NCI-H2081 (cell line): ENCODE results near the gene TLE1.
"Not testable (repeated sequence)": the region's sequence is repeated elsewhere in the genome, so short reads cannot be mapped to it uniquely, and the experiment has no call there.

Experiments used
- DNase-seq, 2 experiments: peaks; one replicate each; lab custom pipeline; 2025; lab: John Stamatoyannopoulos, UW

Gene TLE1

DNA sequence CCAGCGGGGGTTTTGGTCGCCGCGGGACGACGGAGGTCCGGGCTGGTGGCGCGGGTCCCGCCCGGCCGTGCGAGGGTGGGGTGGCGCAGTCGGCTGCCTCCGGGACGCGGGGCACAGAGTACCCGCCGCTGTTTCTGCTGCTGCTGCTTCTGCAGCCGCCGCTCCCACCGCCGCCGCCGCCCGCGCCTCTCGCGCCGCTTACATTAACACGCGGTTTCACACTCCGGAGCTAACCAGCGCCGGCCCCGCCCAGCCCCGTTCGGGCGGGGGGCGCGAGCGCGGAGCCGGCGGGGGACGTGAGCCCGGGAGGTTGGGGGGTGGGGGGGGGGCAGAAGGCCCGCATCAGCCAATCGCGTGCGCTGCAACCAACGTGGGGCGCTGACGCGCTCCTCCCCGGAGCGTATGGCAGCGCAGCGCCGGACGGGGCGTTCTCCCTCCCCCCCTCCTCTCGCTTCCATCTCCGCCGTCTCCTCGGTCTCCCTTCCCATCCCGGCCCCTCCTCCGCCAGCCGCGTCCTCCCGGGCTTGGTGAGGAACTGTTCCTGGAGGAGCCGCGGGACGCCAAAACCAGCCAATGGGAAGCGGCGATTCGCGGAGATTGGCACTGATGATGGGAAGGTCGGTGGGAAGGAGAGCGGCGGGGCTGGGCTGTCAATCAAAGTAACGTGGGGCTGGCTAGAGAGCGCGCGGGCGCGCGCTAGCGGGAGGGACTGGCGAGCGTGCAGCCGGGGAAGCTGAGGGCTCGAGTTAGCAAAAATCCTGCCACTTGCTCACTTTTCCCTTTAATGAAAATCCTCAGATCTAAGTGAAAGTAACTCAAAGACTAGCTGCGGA is at the start of gene TLE1:
TSS of gene TLE1 (minus strand) at position 205 of the 833 bp plus-strand sequence. CDS start 1,307 bp downstream, outside the sequence.
- peak; percentile 99 for DNase-seq

DNA sequence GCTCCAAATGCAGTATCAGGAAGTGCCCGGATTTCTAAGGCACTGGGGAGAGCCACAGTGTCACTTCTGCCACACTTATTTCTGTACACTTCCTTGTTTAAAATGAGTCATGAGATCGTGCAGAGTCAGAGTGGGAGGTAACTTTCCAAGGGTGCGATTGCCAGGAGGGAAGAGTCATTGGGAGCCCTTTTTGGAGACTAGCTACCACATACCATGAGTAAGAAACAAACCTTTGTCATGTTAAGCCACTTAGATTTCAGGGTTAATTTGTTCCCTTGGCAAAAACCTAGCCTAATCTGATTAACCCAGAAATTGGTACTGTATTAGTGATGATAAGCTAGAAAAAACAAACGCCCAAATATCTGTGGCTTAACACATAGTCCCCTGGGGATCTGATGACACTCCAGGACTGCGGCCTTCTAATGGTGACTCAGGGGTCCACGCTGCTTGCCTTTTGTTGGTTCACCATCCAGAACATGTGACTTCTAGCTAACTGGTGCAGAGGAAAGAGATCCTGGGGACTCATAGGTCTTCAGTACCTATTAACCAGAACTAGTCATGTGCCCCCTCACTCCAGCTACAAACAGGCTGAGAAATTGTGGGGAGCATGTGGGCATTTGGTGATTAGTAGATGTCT is 48.6 kb upstream of the TLE1 start:
- DNase-seq = no peak

DNA sequence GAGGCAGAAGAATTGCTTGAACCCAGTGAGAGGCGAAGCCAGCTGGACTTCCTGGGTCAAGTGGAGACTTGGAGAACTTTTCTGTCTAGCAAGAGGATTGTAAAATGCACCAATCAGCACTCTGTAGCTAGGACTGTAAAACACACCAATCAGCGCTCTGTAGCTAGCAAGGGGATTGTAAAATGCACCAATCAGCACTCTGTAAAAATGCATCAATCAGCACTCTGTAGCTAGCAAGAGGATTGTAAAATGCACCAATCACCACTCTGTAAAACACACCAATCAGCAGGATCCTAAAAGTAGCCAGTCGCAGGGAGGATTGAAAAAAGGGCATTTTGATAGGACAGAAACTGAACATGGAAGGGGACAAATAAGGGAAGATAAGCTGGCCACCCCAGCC is 41.2 kb upstream of the TLE1 start:
- not testable (repeated sequence) for DNase-seq

DNA sequence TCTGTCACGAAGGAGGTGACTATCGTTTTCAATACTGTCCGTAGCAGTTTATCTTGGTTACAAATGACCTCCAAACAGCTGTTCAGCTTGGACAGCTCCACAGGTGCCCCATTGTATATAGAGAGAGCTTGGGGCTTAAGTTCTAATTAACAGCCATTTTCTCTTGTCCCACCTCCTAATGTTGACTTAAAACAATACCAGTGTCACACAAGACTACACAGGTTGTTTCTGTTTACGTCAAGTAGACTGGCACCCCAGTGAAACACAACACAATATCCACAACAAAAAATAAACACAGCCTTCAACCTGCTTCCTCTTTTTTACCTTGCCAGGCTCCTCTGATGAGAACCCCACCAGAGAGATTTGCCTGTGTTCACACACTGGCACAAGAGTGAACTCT is 39.8 kb upstream of the TLE1 start:
- DNase-seq = peak; percentile 6 to 59

DNA sequence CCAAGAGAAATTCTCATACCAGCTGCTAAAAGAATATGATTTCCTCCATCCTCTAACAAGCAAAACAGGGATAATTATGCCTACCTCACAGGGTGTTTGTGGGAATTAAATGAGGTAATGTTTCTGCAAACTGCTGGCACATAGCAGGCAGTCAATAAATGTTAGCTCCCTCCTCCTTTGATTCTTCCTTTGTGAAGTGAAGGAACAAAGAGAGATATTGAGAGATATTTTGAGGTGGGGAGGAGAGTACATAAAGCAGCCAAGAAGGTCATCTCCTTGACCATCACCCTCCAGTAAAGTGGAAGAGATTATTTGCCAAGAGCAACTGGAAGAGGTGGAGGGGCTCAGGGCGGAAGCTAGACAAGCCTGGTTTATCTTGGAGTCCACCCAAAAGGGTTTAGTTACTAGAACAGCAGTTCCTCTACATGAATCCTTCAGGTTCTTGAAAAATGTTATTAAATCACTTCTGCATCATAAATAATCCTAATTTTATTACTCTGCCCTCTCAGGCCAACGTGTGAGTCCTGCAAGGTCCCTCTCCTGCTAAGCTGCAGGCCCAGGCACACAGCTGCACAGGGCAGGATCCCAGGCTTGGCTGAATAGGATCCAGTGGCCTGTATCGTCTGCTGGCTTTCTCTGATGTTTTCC is 35.0 kb upstream of the TLE1 start:
- no peak for DNase-seq

DNA sequence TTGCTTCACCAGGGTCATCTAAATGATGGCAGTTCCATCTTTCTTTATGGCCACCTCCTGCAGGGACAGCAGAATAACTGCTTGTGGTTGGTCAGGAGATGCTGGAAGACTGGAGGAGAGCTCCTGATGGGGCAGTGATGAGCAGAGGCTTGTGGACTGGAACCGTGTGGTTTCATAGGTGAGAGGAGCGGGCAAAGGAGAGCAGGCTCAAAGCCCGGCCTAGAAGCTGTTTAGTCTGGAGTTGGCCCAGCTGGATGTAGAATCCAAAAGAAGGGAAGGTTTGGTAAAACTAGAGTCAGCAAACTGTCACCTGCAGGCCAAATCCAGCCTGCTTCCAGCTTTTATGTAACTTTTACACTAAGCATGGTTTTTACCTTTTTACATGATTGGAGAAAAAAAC is 32.9 kb upstream of the TLE1 start:
- DNase-seq = no peak

DNA sequence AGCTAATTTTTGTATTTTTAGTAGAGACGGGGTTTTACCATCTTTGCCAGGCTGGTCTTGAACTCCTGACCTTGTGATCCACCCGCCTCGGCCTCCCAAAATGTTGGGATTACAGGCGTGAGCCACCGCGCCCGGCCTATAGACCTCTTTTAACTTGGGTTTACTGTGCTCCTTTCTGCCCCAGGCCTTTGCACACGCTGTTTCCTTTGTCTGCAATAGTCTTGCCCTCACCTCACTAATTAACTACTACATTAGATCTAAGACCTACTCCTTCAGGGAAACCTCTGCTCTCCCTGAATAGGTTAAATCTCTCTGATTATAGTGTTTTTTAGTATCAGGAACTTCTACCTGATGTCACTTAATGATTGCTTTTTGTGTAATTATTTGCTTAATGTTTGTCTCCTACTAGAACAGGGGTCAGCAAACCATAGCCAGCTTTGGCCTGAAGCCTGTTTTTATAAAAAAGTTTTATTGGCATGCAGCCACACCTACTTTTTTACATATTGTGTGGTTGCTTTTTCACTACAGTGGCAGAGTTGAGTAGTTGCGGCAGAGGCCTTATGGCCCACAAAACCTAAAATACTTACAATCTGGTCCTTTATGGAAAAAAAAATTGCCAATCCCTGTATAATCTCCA is 31.2 kb upstream of the TLE1 start:
- DNase-seq = no peak

DNA sequence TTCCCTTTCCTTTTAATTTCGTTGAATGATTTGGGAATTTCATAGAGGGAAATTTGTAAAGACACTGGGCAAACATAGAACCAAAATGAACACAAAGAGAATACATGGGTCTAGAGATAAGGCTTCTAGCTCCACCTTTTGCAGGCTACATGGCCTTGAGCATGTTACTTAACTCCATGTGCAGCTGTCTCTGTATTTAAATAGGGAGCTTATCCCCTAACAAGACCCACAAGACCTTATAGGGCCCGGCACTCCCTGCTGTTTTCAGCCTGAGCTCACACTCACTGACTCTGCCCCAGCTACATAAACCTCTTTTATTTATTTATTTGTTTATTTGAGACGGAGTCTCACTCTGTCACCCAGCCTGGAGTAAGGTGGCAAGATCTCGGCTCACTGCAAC is 30.6 kb upstream of the TLE1 start:
- no peak for DNase-seq

DNA sequence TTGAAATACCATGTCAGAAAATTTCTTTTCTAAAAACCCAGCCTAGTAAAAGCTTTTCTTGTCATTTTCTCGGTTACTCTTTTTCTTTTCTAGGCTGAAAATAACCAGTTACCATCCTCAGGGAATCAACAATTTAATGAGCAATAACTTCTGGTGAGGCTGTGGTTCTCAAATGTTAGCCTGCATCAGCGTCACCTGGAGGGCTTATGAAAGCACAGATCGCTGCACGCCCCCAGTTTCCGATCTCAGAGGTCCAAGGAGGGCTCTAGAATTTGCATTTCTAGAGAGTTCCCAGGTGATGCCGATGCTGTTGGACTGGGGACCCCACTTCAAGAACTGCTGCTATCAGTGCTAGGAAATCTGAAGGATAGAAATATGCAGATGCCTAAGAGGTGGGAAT is 28.9 kb upstream of the TLE1 start:
- DNase-seq = no peak

DNA sequence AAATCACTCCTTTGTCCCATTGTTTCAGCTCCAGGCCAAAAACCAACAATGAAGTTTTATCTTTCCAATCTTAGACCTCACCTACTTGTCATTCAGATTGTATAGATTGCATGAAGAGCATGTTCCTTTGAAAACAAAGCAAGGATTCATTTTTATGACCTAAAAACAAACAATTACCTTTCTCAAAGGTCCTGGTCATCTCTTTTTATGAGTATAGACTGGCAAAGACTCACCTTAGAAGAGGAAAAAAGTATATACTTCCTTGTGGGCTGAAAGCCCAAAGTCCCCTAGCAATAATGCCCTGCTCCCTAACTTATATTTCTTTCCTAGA is 28.4 kb upstream of the TLE1 start:
- peak in 1 of 2 experiments; percentile 40 for DNase-seq

DNA sequence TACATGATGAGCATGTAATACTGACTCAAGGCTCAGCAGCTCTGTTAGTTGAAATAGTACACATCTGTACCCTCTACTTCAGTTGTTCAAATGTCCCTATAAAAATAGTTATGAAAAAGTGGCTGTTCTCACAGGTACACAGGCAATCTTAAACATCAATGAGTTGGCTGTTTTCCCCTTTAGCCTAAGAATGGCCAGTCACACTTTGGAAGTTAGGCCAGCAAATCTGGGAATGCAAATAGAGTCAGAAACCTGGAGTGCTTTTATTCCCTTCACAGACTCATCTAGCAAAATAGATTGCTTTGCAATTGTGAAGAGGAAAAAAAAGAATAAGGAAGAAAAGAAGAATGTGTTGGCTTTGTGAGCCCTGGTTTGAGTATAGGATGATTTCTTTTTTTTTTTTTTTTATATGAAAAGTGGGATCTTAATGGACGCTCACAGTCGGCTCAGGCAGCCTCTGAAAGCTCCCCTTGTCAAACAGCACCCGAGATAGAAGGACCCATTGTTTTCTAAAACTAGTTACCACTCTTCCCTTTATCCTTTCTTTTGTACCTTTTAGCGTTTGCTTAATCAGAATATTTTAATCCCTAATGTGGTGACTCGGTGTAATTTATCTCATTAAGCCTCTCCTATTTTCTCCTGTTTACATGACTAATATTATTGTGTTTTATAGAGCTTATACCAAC is 27.9 kb upstream of the TLE1 start:
- peak; percentile 33 to 40 for DNase-seq

DNA sequence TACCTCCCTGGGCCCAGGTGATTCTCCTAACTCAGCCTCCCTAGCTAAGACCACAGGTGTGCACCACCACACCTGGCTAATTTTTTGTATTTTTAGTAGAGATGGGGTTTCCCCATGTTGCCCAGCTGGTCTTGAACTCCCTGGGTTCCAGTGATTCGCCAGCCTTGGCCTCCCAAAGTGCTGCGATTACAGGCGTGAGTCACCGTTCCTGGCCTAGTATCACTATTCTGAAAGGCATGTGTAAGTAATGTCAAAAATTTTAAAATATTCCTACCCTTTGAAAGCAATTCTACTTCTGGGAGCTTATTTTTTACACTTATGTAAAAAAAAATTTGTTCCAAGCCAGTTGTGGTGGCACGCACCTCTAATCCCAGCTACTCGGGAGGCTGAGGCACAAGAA is 27.1 kb upstream of the TLE1 start:
- DNase-seq = no peak

DNA sequence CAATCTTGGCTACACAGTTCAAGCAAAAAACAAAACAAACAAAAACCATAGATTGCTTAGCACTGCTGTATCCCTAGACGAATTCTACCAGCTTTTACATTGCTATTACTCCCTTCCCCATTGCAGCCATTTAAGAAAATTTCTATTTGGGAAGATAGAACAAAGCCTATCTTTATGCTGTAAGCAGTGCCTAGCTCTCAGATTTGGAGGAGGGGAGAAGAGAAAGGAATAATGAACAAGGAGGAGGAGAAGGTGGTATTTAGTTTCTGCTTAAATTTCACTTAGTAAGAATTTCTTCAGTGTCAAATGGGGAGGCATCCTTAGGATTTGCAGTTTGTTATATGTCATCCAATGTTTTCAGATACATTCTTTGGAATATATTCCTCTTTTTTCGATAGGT is 16.2 kb upstream of the TLE1 start:
- no peak for DNase-seq

DNA sequence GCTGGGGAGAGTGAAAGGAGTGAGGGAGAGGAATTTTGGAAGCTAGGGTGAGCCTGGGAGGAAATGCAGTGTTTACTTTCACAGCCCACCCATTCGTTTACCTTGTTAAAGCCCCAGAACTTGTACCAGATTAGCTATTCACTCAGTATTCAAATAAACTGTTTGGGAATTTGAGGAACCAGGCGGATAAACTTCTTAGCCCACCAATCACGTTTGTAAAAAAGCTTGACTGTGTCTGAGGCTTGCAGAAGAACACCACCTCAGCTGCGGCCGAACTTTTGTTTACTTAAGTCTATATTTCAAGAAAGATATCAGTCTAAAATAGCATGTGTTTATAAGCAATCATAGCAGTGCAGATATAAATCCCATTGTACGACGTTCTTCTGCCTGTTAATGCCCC is 5.2 kb upstream of the TLE1 start:
- no peak for DNase-seq

DNA sequence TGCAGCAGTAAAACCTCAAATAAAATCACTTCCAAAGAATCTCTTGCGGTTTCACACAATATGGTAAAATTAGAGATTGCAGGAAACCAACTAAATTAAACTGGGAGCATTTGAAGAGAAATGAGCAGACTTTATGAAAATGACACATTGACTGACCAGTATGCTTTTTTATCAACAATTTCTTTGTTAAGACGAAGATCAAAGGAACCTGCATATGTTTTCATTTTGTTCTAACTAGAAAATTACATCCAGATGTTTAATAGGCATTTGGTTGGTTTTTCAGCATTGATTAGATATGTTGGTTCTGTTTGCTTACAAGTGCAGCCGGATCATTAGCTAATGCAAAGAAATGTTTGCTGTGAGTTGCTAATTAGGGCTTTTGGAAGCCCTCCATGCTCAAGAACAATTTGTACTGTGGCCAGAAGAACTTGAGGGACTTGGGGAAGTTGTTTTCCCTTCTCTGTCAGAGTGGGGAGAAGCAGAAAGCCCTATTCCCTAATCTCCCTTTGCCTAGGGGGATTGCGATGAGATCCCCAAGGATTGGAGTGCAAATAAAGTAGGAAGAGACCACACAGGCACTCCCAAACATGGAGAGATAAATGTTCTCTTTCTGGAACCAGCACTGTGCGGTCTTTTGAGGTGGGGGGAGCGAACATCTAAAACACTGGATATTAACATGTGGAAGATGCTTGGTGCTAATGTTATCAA is 4.5 kb upstream of the TLE1 start:
- DNase-seq = no peak

DNA sequence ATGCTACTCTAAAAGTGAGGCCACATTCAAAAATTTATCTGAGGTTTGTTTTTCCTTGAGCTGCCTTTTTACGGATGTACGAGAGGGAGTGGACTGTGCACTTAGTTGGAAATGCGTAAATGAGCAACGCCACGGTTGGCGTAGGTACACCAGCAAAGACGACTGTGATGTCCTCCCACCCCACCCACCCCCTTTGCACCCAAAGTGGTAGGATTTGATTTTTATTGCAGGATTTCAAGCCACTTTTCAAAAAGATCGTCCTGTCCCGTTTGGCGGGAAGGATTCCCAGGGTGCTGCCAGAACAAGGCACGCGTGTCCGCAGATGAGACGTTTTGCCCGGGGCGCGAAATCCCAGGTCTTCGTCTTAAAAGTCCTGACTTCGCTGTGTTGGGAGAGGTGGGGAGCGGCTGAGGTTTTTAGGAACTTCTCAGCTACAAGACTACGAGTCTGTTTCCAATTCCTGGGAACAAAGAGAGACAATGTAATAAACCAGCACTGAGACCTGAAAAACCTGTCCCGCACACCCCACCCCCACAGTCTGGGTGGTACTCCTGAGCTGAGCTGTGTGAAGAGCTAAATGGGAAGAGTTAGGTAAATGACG is 1.0 kb upstream of the TLE1 start:
- peak; percentile 22 to 61 for DNase-seq

DNA sequence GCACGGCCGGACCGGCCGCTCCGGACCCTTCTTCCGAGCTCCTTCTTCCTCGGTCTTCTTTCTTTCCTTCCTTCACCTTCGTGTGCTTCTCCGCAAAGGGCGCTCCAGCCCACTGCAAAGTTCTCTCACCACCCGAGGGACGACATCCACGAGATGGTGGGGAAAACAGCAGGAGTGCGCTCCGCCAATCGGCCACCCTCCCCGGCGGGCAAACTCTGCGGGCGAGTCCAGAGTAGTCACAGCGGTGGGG is 329 bp downstream of the TLE1 start:
- DNase-seq = not testable (repeated sequence)

DNA sequence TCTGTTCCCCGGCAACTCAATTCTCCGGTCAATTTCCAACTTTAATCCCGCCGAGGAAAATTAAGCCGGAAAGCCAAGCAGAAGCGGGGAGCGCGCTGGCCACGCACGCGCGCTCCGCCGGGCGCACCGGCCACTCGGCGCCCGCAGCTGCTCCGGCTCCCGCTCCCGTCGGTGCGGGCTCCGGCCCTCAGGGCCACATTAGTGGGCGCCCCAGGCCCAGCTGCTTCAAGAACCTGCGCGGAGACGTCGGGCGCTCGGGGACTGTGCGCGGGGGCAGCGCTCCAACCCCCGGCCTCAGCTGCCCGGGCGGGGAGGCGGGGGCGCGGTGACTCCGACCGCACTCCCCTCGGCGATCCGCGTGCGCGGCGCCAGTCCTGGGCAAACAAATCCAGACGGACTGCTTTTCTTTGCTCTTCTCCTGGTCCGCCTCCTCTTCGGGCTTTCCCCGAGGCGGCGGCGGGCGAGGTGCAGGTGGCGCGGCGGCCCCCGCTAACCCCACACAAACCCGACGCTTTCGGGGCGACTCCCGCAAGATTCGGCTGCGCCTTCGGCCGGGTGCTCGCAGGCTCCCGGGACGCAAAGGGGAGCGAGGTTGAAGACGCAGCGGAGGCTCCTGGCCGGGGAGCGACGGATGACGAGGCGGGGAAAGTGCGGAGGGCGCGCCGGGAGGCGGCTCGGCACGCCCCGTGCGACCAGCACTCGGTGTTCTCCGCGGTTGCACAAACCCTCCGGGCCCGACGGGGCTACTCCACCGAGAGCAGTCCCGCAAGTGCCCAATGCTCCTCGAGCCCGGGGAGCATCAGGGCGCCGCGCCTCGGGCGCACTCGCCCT is 870 bp downstream of the TLE1 start:
- peak in 1 of 2 experiments; percentile 38 for DNase-seq

DNA sequence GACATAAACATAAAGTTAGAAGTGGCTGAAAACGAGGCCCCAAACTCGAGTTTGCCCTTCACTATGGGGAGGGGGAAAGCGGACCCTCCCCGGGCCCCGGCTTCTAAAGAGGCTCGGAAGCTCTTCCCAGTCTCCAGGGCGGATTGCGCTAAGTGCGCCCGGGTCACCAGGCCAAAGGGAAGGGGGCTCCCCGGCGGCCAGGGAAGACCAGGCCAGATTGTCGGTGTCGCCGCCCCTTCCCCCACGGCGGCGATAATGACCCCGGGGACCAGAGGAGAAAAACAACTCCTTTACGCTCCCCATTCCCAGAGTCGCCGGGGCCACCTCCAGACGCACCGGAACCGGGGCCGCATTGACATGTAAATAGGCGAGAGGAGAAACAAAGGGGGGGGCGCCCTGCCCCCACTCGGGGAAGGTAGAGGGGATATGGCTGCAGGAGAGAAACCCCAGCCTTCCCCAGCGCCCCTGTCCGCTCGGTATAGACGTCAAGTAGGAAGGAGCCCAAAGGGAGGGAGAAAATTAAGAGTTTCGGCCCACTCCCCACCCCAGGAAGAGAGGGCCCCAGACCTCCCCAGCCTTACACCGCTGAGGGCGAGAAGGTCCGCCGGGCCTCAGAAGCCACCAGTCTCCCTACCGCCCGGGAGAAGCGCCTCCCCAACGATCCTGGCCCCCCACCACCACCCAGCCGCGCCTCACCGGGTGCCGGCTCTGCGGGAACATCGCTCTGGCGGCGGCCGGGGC is 1.7 kb downstream of the TLE1 start:
- DNase-seq = peak; percentile 42 to 52
